Suprapubic skin (tissue), 3 donors: ENCODE measurements around the gene NUBP1.

Experiments
- POLR2AphosphoS5 ChIP-seq, 3 donors: sonication (generic); formaldehyde crosslinking; IDR thresholded peaks; one replicate each; pipeline ENCODE4 v1.6.1; 2017; ENCODE audit warnings: antibody characterized with exemption in 3 of 3
- TF ChIP-seq, protein P1 (sequence below), 2 donors: fragments of 200-600 bp in 1 of 2; fragments of 450-650 bp in 1 of 2; sonication (generic) in 1 of 2; IDR thresholded peaks; one replicate each; pipeline ENCODE4 v1.5.1; 2016 to 2019; ENCODE audit warnings: antibody characterized with exemption in 2 of 2, mild to moderate bottlenecking in 1 of 2, moderate library complexity in 1 of 2

DNA sequence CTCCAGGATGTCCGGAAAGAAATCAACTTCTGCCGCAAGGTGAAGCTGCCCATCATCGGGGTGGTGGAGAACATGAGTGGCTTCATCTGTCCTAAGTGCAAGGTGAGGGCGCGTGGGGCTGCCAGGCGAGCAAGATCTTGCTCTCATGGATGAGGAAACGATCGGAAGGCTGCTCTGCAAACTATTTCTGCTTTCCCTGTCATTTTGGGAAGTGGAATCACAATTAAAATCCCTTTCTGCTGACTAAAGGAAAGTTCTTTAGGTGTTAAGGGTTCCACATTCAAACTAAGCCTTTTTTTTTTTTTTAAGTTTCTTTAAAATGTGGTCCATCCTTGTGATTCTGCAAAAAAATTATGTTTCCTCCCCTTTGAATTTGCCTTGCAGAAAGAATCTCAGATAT is 17.7 kb downstream of the NUBP1 start:
- TF ChIP-seq POLR2AphosphoS5 (IDR thresholded peaks at IDR 0.05): no peak
- TF ChIP-seq, protein P1, sequence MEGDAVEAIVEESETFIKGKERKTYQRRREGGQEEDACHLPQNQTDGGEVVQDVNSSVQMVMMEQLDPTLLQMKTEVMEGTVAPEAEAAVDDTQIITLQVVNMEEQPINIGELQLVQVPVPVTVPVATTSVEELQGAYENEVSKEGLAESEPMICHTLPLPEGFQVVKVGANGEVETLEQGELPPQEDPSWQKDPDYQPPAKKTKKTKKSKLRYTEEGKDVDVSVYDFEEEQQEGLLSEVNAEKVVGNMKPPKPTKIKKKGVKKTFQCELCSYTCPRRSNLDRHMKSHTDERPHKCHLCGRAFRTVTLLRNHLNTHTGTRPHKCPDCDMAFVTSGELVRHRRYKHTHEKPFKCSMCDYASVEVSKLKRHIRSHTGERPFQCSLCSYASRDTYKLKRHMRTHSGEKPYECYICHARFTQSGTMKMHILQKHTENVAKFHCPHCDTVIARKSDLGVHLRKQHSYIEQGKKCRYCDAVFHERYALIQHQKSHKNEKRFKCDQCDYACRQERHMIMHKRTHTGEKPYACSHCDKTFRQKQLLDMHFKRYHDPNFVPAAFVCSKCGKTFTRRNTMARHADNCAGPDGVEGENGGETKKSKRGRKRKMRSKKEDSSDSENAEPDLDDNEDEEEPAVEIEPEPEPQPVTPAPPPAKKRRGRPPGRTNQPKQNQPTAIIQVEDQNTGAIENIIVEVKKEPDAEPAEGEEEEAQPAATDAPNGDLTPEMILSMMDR (IDR thresholded peaks at IDR 0.05): no peak
